ENCODE results near the gene PDZRN3.

PDZRN3 gene

DNA sequence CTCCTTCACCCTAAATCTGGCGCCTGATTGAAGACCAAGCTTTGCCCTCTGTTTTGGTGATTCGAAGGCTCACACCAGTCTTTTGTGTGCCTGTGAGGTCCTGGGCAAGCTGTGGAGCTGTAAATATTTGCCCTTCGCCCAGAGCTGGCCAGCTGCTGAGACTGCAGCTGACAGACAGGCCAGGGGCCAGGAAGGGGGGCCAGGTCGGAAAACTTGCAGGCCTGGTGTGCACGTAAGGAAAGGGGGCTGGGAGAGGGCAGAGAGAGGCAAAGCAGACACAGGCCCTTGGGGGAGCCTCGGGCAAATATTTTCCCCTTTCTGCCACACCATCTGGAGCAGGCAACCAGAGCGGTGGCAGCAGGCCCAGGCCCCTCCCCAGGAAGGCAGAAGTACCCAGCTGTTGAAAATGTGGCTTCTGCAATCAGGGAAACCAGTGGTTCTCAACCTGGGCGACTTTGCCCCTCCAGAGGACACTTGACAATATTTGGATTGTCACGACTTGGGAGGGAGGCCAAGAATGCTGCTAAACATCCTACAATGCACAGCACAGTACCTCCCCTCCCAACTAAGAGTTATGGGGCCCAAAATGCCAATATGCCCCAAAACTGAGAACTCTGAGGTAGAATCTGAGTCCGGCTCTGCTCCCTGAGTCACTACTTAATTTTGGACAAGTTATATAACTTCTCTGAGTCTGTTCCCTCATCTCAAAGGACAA is 2.5 kb downstream of the PDZRN3 start:
- DNase-seq (ENCODE audit: low spot score), result no peak

DNA sequence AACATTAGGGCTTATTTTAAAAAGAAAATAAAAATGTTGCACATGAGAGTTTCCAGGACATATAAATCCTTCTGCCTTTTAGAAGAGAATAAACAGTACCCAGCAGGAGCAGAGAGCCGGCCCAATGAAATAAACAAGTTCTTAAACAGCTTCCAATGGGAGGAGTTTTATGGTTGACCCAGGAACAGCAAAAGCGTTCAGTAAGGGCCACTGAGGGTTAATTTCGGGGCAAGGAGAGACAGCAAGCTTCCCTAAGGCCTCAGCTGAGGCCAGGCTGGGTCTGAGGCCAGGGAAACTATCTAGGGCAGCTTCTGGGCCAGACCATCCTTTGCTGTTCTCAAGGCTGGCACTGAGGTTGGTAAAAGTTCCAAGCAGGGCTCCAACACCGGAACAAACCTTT is 3.4 kb downstream of the PDZRN3 start:
- peak; percentile 45 for DNase-seq (ENCODE audit: low spot score)

- no peak for DNase-seq (ENCODE audit: low spot score)
Observed at GRCh38 chr3:73618461-73618860, 6.3 kb downstream of the PDZRN3 start.

GRCh38 chr3:73616056-73616455 is 8.7 kb downstream of the PDZRN3 start:
- no peak for DNase-seq (ENCODE audit: low spot score)

DNA sequence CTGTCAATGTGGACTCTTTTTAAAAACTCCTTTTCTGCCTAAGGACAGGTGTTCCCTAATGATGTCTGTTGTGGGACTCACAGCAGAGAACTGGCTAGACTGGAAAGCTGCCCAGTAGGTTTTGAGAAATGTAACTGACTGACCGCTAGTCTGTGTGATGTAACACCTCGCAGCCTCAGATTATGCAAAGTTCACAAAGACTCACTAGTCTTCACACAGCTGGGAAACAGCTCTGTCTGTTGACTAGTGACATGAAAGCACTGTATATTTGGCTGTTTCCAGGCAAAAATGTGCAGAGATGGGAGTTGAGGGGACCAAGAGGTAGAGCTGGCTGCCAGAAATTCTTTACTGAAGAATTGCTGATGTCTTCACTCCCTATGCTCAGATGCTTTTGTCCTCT is 10.3 kb downstream of the PDZRN3 start:
- no peak for DNase-seq (ENCODE audit: low spot score)

DNA sequence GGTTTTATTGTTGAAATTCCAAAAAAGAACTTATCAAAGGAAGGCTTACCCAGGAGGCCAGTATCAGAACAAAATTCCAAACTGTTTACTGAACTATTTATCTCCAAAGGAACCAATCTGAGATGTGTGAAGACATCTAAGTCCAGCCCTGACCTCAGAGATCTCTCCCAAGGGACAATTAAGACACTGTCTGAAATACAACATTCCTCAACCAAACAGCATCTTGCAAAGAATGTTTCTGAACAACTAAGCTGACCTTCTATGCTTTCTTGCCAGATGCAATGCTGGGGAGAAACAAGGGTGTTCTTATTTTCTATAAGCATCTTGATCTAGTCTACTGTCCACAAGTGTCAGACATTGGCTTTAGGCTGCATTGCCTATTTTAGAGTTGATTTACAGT is 13.6 kb downstream of the PDZRN3 start:
- no peak for DNase-seq (ENCODE audit: low spot score)

GRCh38 chr3:73610493-73610892 is 14.2 kb downstream of the PDZRN3 start:
- no peak for DNase-seq (ENCODE audit: low spot score)

GRCh38 chr3:73609655-73610054 is 15.1 kb downstream of the PDZRN3 start:
- DNase-seq (ENCODE audit: low spot score), result no peak

GRCh38 chr3:73609315-73609641 is 15.5 kb downstream of the PDZRN3 start:
- no peak for DNase-seq (ENCODE audit: low spot score)

GRCh38 chr3:73608456-73609314 is 16.1 kb downstream of the PDZRN3 start:
- no peak for DNase-seq (ENCODE audit: low spot score)

GRCh38 chr3:73605861-73606260 is 18.9 kb downstream of the PDZRN3 start:
- no peak for DNase-seq (ENCODE audit: low spot score)

GRCh38 chr3:73605412-73605811 is 19.3 kb downstream of the PDZRN3 start:
- DNase-seq (ENCODE audit: low spot score), result no peak

GRCh38 chr3:73604451-73604850 is 20.3 kb downstream of the PDZRN3 start:
- DNase-seq (ENCODE audit: low spot score), result no peak

DNA sequence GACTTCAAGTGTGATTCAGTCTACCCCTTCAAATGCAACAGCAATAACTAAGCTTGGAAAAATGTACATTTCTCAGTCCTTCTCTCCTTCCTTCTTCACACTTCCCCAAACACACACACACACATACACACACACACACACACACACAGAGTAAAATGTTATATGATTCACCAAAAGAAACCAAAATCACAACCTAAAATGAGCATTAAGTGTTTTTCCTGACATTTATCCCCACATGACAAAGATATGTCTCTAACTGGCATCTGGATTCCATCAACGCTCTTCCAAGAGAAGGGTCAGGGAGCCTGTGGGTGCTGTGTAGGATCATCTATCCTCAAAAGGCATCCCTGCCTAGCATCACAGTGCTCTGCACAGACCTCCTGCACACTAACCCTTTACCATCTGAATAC is 21.0 kb downstream of the PDZRN3 start:
- DNase-seq (ENCODE audit: low spot score), result no peak

GRCh38 chr3:73602170-73602569 is 22.6 kb downstream of the PDZRN3 start:
- no peak for DNase-seq (ENCODE audit: low spot score)

DNA sequence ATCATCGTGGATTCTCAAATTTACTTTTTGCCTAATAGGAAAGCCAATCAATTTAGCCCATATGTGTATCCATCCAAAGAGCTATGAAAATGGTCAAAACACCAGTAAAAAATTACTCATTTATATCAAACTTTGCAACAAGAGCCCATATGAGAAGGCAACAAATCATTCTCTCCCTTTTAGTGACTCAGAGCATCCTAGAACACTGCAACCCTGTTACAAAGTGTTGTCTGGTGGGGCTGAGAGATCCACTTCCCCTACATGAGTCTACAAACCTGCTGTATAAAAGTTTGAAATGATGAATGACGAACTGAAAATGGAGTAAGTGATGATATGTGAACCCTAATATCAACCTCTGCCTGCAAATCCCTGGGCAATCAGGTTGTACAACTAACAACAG is 23.3 kb downstream of the PDZRN3 start:
- DNase-seq (ENCODE audit: low spot score), result no peak

DNA sequence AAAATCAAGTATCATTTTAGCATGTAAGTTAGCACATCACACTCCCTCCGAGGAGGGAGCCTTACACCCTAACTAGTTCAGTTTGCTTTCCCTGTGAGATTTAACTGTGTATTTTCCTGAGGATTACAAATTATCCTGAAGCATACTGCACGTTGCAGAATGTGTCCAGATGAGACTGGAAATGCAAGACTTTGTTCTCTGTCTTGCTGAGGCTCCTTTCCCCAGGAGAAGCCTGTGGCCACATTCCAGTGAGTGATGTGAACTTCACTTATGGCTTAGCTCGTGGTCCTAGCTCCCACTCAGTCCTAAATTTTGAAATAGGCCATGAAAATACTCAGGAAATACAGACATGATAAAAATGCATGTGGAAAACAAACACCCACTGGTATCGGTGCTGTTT is 23.7 kb downstream of the PDZRN3 start:
- DNase-seq (ENCODE audit: low spot score), result no peak

- no peak for DNase-seq (ENCODE audit: low spot score)
Observed at GRCh38 chr3:73600293-73600938, 24.3 kb downstream of the PDZRN3 start.

DNA sequence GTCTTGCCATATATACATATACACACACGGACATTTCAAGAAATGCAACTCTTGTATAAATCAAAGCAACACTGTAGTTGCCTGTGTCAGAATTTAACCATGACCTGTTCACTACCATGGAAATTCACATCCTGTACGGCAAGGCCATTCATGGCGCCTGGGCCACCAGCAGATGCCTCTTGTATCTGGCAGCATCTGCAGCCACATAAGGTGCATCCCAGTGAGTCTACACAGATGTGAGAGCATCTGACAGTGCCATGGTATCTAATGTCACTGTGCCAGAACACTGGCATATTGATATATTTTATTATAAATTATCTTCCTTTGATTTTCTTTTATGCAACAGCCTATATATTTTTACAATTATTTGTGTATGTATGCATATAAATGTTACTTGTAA is 25.1 kb downstream of the PDZRN3 start:
- no peak for DNase-seq (ENCODE audit: low spot score)

DNA sequence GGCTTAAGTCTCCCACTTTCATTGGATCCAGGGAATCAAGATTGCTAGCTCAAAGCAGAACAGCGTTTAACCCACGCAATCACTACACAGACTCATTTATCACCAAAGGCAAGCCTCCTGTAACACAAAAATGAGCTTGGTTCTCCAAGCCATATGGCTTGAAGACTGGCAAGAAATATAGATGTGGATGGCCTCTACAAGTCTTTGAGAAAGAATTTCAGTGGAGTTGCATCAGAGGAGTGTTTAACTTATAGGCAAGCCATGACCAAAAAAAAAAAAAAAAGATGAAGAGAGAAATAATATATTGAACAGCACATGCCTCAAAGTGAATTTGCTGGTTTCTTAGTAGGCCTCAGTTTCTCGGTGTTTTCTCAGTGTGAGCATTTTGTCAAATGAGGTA is 27.3 kb downstream of the PDZRN3 start:
- DNase-seq (ENCODE audit: low spot score), result no peak

DNA sequence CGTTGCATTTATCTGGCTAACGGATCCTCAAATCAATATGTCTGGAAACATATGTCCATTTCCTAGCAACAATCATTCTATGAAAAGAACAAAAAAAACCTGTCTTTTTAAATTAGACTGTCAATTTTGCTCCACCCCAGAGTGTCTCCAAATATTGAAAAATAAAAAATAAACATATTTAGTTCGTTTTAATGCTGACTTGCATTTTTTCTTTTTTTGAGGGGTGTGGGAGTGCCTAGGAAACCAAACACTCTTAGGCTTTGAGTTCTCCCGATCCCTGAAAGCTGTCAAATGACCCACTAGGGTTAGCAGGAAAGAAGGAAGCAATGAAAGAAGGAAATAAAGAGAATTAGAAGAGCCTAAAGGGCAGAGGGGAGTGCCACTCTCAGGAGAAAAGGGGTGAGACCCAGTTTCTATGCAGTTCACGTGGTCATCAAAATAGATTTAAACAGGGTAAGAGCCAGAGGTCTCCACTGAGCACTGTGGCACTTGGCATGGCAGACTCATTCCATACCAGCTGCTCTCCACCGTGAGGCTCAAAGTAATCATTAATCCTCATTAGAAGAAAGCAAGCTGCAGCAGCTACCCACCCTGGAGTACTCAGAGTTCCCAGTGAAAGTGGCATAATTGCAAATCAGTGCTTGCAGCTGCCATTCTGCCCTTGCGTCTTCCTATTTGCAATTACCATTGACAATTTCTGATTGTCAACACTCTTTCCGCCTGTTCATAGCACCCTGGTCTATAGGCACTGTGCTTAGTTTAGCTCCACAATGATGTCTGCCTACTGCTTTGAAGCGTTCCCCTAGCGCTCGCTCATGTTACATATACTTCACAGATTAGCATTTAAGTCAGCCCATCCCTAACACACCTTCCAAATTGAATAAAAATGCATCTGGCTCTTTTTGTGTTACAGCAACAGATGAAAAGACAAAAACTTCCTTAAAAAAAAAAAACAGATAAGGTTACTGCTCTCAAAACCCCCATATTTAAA is 32.3 kb downstream of the PDZRN3 start:
- DNase-seq (ENCODE audit: low spot score), result no peak

GRCh38 chr3:73591286-73591800 is 33.4 kb downstream of the PDZRN3 start:
- no peak for DNase-seq (ENCODE audit: low spot score)

Data from globus pallidus (tissue), 1 donor.